Lung (tissue), 12 donors: ENCODE measurements around the gene TMEM178B. TPM values are rescaled to one million over a fixed set of nuclear protein-coding genes. Genes with fewer than 3 reads are reported as not detected.
"Not testable (repeated sequence)": the region's sequence is repeated elsewhere in the genome, so short reads cannot be mapped to it uniquely, and the experiment has no call there.

Experiments used
- ATAC-seq: fragments of 200-7000 bp; cut with Tn5 transposase; one replicate; pipeline ENCODE4 v1.9.1; 2020; ENCODE audit warnings: moderate number of reproducible peaks; ENCODE audit not compliant: insufficient read depth, low FRiP score
- DNase-seq, 3 donors: peaks; one replicate each; pipeline ENCODE4 v3.0.0-alpha.2; 2013 to 2017
- H3K27ac ChIP-seq, 2 donors: one replicate each; pipeline ENCODE4 v1.5.1; 2013; ENCODE audit warnings: mild to moderate bottlenecking in 2 of 2, moderate library complexity in 2 of 2, control low read depth in 1 of 2, inconsistent platforms in 1 of 2, low read depth in 1 of 2, low read length in 1 of 2
- H3K27me3 ChIP-seq, 3 donors: one replicate each; pipeline ENCODE4 v1.5.1; 2013; ENCODE audit warnings: low read length in 2 of 3; ENCODE audit not compliant: control insufficient read depth in 3 of 3, insufficient read depth in 3 of 3
- H3K36me3 ChIP-seq, 4 donors: one replicate each; pipeline ENCODE4 v1.5.1; 2013; ENCODE audit warnings: low read length in 4 of 4, mild to moderate bottlenecking in 1 of 4, moderate library complexity in 1 of 4; ENCODE audit not compliant: control insufficient read depth in 4 of 4, insufficient read depth in 4 of 4
- H3K4me1 ChIP-seq, 5 donors: one replicate each; pipeline ENCODE4 v1.5.1; 2013; ENCODE audit warnings: low read length in 5 of 5, mild to moderate bottlenecking in 2 of 5, moderate library complexity in 1 of 5; ENCODE audit not compliant: control insufficient read depth in 5 of 5, insufficient read depth in 5 of 5
- H3K4me3 ChIP-seq: one replicate; pipeline ENCODE4 v1.5.1; 2013; ENCODE audit warnings: mild to moderate bottlenecking, control low read depth, moderate library complexity
- H3K9ac ChIP-seq, 2 donors: one replicate each; pipeline ENCODE4 v1.5.1; 2013; ENCODE audit warnings: low read length in 2 of 2, control low read depth in 1 of 2; ENCODE audit not compliant: insufficient read depth in 1 of 2
- H3K9me3 ChIP-seq, 4 donors: one replicate each; pipeline ENCODE4 v1.5.1; 2013; ENCODE audit warnings: low read length in 3 of 4, mild to moderate bottlenecking in 1 of 4, moderate library complexity in 1 of 4; ENCODE audit not compliant: control insufficient read depth in 4 of 4, insufficient read depth in 3 of 4
- WGBS, 2 donors: extraction: QIAGEN DNeasy Blood & Tissue Kit; methylation state at CpG; one replicate each; pipeline ENCODE4 v1.1.7; 2013; 5-methylcytosine and 5-hydroxymethylcytosine counted together
- polyA plus RNA-seq, 2 donors: library from polyadenylated mRNA; stranded (reverse); fragments of 200-250 nt; gene quantifications; one replicate each; pipeline ENCODE4 v1.2.1, GENCODE V29; 2013
- total RNA-seq, 2 donors: library from RNA; depleted of rRNA in 1 of 2; stranded (reverse); fragments of >200 nt in 1 of 2; gene quantifications; one replicate each; pipeline ENCODE4 v1.2.1, GENCODE V29; 2014 to 2021
- TF ChIP-seq, protein P1 (sequence below): IDR thresholded peaks from 2 replicates; pipeline ENCODE4 v1.5.1; 2012; ENCODE audit warnings: mild to moderate bottlenecking; ENCODE audit errors: control extremely low read depth, extremely low read depth
- donor health status: control.
- donor health status: control.
- donor health status: Bipolar disorder and iron deficiency.
- donor health status: healthy.
- donor health status: DM: yes; HTN: yes; CAD: no.

Gene TMEM178B
- total and polyA plus RNA-seq, 4 donors, result 0.04 to 2.4 (median 0.48) TPM

DNA sequence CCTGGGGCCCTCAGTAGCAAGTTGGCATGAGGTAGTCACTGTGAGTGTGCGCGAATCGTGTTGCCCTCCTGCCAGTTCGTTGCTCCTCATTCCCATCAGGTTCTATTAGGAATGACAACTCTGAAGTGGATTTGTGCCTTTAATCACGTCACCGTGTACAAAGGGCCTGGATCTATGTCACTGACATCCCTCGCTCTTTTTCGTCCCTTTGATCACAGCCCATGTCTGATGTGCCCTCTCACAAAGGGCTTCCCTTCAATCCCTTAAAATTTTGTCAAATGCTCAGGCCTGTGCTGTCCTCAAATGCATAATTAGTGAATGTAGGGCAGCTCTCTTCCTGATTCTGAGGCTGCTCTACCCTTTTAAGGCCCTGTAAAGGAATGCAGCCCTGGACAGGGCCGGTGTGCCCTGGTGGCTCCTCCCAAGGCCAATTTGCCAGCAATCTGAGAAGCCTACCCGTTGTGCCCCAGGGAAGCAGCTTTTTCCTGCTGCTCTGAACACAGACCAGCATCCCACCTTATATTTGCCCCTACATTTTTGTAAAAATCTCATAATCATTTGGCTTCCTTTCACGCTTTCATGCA is 93.6 kb downstream of the TMEM178B start:
- no peak for ATAC-seq

DNA sequence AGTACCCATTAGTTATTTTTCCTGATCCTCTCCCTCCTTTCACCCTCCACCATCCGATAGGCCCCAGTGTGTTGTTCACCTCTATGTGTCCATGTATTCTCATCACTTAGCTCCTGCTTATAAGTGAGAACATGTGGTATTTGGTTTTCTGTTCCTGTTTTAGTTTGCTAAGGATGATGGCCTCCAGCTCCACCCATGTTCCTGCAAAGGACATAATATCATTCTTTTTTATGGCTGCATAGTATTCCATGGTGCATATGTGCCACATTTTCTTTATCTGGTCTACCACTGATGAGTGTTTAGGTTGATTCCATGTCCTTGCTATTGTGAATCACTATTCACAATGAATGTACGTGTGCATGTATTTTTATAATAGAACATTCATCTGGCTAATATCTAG is 95.3 kb downstream of the TMEM178B start:
- not testable (repeated sequence) for H3K9me3 ChIP-seq, DNase-seq, H3K9ac ChIP-seq, H3K36me3 ChIP-seq, H3K4me3 ChIP-seq, ATAC-seq, H3K27me3 ChIP-seq, H3K27ac ChIP-seq
- 91 to 98% methylated on average over 2 of the region's 2 CpGs for whole genome bisulfite sequencing, 2 donors
- H3K4me1 ChIP-seq, result peaks cover 0 to 30% (median 11%) of the 10 kb centered on the region in 5 donors

More for the DNA sequence above, 93.6 kb downstream of the TMEM178B start:
- no peak for DNase-seq
- Histone ChIP-seq H3K4me3 (no peak overlapping the region), H3K4me1 (peaks cover 0 to 30% (median 11%) of the 10 kb centered on the region in 5 donors), H3K27ac (no peak overlapping the region), H3K27me3 (peaks cover 0 to 2% (median 0%) of the 10 kb centered on the region in 3 donors), H3K9me3 (peaks cover 0 to 4% (median 0%) of the 10 kb centered on the region in 4 donors), H3K36me3 (no peaks in the 10 kb centered on the region), H3K9ac (no peak overlapping the region)
- WGBS, 2 donors, result 79 to 80% methylated on average over 11 of the region's 11 CpGs
- TF ChIP-seq, protein P1, sequence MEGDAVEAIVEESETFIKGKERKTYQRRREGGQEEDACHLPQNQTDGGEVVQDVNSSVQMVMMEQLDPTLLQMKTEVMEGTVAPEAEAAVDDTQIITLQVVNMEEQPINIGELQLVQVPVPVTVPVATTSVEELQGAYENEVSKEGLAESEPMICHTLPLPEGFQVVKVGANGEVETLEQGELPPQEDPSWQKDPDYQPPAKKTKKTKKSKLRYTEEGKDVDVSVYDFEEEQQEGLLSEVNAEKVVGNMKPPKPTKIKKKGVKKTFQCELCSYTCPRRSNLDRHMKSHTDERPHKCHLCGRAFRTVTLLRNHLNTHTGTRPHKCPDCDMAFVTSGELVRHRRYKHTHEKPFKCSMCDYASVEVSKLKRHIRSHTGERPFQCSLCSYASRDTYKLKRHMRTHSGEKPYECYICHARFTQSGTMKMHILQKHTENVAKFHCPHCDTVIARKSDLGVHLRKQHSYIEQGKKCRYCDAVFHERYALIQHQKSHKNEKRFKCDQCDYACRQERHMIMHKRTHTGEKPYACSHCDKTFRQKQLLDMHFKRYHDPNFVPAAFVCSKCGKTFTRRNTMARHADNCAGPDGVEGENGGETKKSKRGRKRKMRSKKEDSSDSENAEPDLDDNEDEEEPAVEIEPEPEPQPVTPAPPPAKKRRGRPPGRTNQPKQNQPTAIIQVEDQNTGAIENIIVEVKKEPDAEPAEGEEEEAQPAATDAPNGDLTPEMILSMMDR, result no peak

DNA sequence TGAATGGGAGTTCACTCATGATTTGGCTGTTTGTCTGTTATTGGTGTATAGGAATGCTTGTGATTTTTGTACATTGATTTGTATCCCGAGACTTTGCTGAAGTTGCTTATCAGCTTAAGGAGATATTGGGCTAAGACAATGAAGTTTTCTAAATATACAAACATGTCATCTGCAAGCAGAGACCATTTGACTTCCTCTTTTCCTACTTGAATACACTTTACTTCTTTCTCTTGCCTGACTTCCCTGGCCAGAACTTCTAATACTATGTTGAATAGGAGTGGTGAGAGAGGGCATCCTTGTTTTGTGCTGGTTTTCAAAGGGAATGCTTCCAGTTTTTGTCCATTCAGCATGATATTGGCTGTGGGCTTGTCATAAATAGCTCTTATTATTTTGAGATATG is 101.9 kb downstream of the TMEM178B start:
- ATAC-seq, H3K27me3 ChIP-seq, H3K9ac ChIP-seq, DNase-seq, H3K4me3 ChIP-seq, H3K4me1 ChIP-seq, H3K36me3 ChIP-seq, H3K27ac ChIP-seq, H3K9me3 ChIP-seq: not testable (repeated sequence)
- whole genome bisulfite sequencing, 2 donors, result 72 to 74% methylated on average over 1 of the region's 1 CpG

DNA sequence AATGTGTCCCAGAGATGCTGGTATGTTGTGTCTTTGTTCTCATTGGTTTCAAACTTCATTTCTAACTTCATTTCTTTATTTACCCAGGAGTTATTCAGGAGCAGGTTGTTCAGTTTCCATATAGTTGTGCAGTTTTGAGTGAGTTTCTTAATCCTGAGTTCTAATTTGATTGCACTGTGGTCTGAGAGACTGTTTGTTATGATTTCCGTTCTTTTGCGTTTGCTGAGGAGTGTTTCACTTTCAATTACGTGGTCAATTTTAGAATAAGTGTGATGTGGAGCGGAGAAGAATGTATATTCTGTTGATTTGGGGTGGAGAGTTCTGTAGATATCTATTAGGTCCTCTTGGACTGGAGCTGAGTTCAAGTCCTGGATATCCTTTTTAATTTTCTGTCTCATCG is 103.3 kb downstream of the TMEM178B start:
- not testable (repeated sequence) for H3K27me3 ChIP-seq, H3K4me3 ChIP-seq, H3K36me3 ChIP-seq, H3K9ac ChIP-seq, H3K9me3 ChIP-seq, H3K27ac ChIP-seq, H3K4me1 ChIP-seq, ATAC-seq, DNase-seq
- 84 to 92% methylated on average over 5 of the region's 5 CpGs for WGBS, 2 donors

DNA sequence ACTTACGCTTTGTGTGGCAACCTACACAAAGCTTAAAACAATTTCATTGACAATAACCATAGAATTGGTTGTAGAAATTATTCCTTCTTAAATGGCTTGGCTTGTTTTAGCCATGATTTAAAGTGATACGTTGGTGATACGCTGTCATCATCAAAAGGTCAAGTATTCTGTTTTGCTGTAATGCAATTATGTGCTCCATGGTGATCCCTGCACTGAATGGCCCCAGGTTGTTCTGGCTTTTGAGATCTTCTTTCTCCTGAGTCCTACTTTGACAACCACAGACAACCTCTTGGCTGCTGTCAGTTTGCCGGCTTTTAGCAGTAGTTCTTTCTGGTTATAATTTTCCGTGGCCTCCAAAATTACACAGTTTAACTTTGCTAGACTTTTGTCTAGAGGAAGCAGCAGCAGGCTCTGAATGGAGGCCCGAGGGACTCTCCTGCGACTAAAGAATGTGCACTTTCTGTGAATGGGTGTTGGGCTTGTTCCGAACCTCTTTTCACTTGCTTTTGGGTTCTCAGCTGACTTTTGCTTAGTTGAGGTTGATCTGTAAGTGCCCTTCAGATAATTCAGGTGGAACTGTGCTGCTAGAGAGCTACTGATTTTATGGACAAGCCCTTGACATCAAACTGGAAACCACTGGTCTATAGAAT is 104.7 kb downstream of the TMEM178B start:
- Histone ChIP-seq H3K27me3 (no peaks in the 10 kb centered on the region), H3K9ac (no peak overlapping the region), H3K4me3 (no peak overlapping the region), H3K27ac (no peak overlapping the region), H3K36me3 (no peaks in the 10 kb centered on the region), H3K9me3 (no peaks in the 10 kb centered on the region), H3K4me1 (no peaks in the 10 kb centered on the region)
- ATAC-seq (no peak), DNase-seq (no peak)
- TF ChIP-seq, protein P1, result no peak
- WGBS, 2 donors, result 92 to 94% methylated on average over 8 of the region's 8 CpGs
